ENCODE data around the gene IKZF3. TPM values are rescaled to one million over a fixed set of nuclear protein-coding genes. Genes with fewer than 3 reads are reported as not detected.
"Not testable (repeated sequence)": the region's sequence is repeated elsewhere in the genome, so short reads cannot be mapped to it uniquely, and the experiment has no call there.

Gene IKZF3
- total RNA-seq, 4 donors from 2014 or later = 2.9 to 8.3 (median 4.5) TPM

DNA sequence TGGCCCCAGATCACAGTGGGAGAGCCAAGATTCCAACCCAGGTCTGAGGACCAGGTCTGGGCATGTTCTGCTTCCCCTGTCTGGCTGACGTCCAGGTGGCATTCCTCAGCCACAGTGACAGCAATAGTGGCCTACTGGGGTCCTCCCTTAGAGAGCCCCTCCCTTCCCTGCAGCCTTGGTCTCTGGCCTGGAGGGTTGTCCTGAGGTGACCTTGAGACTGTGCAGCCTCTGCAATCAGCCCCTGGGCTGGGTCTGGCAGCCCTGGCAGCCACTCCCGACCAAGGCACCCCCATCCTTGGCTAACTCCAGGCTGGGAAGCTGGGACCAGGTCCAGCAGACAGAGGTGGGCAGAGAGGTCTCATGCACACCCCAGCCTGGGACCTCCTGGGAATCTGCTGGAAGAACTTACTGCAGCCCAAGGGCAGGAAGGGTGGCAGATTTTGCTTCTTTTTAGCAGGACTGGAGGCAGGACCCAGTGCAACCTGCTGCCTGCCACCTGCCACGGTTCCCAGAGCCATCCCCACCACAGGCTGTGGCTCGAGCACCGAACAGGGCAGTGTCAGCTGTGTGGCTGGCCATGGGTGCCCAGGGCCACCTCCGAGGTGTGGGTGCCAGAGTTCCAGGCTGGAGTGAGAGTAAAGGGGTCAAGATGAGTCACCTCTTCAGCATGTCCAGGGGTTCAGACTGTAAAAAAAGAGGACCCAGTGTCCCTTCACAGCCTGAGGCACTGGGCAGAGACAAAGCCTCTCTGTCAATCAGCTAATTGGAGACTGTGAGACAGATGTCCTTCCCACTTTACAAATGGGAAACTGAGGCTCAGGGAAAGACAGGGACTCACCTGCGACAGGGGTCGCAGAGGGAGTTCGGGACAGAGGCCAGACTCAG lies 113.7 kb downstream of the IKZF3 start:
- no peak for DNase-seq (ENCODE audit: low spot score)
- no peak for ATAC-seq (ENCODE audit: low FRiP score)
- TF ChIP-seq, protein P1, sequence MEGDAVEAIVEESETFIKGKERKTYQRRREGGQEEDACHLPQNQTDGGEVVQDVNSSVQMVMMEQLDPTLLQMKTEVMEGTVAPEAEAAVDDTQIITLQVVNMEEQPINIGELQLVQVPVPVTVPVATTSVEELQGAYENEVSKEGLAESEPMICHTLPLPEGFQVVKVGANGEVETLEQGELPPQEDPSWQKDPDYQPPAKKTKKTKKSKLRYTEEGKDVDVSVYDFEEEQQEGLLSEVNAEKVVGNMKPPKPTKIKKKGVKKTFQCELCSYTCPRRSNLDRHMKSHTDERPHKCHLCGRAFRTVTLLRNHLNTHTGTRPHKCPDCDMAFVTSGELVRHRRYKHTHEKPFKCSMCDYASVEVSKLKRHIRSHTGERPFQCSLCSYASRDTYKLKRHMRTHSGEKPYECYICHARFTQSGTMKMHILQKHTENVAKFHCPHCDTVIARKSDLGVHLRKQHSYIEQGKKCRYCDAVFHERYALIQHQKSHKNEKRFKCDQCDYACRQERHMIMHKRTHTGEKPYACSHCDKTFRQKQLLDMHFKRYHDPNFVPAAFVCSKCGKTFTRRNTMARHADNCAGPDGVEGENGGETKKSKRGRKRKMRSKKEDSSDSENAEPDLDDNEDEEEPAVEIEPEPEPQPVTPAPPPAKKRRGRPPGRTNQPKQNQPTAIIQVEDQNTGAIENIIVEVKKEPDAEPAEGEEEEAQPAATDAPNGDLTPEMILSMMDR (IDR thresholded peaks at IDR 0.05) = no peak

DNA sequence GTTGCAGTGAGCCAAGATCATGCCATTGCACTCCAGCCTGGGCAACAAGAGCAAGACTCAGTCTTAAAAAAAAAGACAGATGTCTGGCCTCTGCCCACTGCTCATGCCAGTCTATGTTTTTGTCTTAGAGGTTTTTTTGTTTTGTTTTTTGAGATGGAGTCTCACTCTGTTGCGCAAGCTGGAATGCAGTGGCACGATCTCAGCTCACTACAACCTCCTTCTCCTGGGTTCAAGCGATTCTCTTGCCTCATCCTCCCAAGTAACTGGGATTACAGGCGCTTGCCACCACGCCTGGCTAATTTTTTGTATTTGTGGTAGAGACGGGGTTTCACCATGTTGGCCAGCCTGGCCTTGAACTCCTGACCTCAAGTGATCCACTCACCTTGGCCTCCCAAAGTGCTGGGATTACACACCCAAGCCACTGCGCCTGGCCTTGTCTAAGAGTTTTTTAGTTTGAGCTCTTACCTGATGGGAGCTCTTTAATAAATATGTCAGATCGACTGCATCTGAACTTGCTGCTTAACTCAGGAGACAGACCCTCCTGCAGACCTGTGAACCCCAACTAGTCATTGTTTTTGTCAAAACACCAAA lies 115.6 kb downstream of the IKZF3 start:
- not testable (repeated sequence) for ATAC-seq (ENCODE audit: low FRiP score)
- peak; percentile 14 for DNase-seq (ENCODE audit: low spot score)

DNA sequence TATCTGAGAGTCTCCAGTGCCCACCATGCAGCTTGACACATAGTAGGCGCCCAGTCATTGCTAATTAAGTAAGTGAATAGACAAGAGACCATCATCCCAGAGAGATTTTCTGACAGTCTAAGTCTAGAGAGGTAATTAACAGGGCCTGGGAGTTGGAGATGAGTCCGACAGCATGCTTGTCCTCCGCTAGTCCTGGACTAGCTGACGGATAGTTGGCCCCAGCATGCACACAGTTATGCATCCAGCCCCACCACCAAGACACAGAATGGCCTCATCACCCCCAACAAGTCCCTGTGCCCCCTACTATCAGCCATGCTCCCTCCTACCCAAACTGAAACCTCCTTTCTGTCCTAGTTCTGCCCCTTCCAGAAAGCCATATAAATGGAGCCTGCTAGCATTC lies 116.4 kb downstream of the IKZF3 start:
- TF ChIP-seq, protein P1 (IDR thresholded peaks at IDR 0.05) = no peak
- DNase-seq (ENCODE audit: low spot score) (no peak), ATAC-seq (ENCODE audit: low FRiP score) (no peak)

- DNase-seq (ENCODE audit: low spot score) (no peak), ATAC-seq (ENCODE audit: low FRiP score) (no peak)
- TF ChIP-seq, protein P1 (IDR thresholded peaks at IDR 0.05) = no peak
Observed at GRCh38 chr17:39746145-39746461, 118.0 kb downstream of the IKZF3 start.

DNA sequence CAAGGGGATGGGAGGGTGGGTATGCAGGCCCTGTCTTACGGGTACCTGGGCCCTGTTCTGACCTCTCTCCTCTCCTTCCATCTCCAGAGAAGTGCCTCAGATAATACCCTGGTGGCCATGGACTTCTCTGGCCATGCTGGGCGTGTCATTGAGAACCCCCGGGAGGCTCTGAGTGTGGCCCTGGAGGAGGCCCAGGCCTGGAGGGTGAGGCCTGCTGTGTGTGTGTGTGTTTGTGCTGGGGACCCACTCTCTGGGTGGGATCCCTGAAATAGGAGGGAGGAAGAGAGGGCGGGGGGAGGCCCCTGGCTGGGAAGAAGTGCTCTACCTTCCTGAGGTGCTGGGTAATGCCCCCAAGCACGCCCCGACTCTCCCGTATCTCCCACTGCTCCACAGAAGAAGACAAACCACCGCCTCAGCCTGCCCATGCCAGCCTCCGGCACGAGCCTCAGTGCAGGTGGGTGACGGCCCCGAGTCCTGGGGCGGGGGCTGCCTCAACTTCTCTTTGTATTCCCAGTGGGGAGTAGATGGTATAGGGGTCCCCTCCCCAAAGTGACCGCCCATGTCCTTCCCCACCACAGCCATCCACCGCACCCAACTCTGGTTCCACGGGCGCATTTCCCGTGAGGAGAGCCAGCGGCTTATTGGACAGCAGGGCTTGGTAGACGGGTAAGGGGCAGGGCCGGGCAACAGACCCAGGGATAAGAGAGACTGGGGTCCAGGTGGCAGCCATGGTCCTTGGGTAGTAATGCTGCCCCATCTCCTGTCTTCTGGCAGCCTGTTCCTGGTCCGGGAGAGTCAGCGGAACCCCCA lies 118.6 kb downstream of the IKZF3 start:
- TF ChIP-seq, protein P1 (IDR thresholded peaks at IDR 0.05) = no peak
- ATAC-seq (ENCODE audit: low FRiP score) (no peak), DNase-seq (ENCODE audit: low spot score) (no peak)

DNA sequence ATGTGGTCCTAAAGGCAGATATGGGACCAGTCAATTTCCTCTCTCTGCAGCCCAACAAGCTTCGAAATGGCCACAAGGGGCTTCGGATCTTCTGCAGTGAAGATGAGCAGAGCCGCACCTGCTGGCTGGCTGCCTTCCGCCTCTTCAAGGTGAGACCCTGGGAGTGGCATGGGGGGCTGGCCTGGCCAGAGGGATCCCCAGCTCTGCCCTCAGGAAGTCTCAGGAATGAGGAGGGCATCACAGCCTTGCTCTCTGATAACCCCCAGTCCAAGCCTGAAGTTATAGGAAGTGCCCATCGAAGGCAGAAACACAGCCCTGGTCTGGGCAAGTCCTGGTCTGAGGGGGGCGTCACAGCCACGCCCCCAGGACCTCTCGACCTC lies 119.3 kb downstream of the IKZF3 start:
- DNase-seq (ENCODE audit: low spot score) (no peak), ATAC-seq (ENCODE audit: low FRiP score) (no peak)
- TF ChIP-seq, protein P1 (IDR thresholded peaks at IDR 0.05) = no peak

DNA sequence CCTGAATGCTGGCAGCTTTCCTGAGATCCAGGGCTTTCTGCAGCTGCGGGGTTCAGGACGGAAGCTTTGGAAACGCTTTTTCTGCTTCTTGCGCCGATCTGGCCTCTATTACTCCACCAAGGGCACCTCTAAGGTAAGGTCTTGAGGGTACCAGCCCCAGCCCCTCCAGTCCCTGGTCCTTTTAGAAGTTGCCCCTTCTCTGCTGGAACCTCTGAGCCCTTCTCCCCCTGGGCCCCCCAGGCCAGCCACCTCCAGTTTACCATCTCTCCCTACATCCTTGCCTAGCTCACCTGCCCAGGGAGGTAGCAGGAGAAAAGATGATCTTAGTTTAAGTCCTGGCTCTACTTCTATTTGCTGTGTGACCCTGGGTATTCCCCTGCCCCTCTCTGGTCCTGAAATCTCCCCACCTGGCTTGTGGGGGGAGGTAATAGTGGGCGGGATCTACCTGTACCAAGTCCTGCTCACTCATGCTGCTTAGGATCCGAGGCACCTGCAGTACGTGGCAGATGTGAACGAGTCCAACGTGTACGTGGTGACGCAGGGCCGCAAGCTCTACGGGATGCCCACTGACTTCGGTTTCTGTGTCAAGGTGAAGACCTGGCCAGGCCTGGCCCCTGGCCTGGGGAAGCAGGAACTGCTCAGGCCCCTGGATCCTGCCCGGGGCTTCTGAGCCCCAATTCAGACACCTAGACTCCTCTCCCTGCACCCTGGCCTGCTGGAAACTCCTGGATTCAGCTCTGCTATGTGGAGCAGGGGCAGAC lies 119.9 kb downstream of the IKZF3 start:
- ATAC-seq (ENCODE audit: low FRiP score) (no peak), DNase-seq (ENCODE audit: low spot score) (no peak)
- TF ChIP-seq, protein P1 (IDR thresholded peaks at IDR 0.05) = no peak
